AG20443 (cell line): ENCODE data around the gene C11orf21.

Experiments
- DNase-seq: peaks from one replicate; pipeline ENCODE4 v3.0.0; 2012; ENCODE audit warnings: low spot score, mixed read lengths

C11orf21 gene

DNA sequence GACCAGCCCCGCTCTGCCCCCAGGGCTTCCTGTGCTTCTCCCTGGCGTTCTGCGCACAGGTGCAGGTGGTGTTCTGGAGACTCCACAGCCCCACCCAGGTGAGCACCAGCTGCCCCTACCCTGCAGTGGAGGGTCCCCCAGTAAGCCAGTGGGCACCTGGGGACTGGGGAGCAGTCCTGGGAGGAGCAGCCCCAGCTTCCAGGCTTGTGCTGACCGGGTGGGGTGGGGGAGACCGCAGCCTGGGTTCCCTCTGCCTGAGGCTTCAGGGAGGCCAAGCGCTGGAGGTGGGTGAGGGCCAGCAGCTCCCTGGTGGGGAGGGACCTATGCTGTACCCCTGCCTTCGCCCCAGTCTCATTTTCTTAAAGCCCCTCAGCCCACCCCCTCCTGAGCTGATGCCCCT is 7.0 kb upstream of the C11orf21 start:
- no peak for DNase-seq

DNA sequence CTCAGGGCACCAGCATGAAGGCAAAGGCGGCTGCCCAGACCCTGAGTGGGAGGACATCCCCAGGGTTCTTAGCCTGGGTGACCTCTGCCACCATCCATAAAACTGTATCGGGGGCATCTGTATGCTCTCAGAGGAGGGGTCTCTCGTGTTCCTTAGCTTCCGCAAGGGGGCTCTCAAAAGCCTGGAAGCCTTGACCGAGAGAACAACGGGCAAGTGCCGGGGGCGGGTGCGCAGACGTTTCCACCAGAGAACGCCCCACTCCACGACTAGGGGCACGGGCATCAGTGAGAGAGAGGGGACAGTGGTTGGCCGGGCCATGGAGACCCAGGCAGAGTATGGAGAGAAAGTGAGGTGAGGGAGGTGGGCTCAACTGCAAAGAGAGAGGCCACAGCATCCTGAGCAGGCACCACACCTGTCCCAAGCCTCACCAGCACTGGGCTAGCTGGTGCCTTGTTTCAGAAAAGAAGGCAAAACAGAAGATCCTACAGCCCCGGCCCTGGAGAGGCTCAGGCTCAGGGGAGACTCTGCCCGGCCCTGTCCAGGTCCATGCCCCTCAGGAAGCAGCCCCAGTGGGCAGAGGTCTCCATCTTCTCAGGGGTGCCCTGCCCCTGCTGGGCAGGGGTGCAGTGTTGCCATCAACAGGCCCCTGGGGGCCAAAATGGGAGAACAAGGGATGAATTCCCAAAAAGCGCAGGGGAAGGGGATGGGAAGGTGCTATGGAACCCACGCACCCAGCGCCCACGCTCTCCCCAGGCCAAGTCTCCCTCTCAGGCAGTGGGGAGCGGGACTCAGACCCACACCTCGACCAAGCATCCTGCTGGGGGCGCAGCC is 6.0 kb upstream of the C11orf21 start:
- no peak for DNase-seq

DNA sequence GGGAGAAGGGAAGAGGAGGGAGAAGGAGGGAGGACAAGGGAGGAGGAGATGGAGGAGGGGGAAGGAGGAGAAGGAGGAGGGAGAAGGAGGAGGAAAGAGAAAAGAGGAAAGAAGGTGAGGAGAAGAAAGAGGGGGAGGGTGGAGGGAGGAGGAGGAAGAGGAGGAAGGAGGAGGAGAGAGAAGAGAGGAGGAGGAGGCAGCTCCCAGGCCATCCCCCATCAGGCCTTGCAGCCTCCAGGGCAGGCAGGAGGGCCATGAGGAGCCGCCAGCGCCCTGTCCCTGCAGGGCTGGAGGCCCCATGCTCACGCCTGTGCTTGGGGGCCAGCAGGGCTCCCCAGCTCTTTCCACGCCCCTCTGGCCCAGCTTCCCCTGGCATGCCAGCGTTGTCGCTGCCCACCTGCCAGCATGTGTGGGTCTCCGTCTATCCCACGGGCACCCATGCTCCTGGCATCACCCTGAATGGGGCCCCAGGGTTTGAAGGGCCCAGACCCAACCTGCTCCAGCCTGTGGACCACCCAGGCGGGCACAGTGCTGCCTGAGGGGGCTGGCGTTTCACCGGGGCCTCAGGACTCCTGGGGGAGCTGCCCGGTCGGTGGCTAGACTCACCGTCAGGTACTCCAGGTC is 5.3 kb upstream of the C11orf21 start:
- peak; percentile 49 for DNase-seq

DNA sequence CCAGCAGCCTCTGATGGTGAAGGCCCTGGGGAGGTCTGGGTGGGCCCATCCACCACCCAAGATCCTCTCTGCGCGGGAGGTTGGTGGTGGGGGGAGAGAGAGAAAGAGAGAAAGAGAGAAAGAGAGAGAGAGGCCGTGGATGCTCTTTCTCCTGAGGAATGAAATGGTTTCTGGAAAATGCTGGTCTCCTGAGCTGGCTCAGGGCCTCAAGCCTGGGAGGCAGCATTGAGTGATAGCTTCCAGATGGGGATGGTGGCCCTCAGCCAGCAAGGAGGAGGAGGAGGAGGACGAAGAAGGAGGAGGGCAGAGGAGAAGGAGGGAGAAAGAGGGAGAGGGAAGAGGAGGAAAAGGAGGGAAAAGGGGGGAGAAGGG is 4.7 kb upstream of the C11orf21 start:
- peak; percentile 79 for DNase-seq

DNA sequence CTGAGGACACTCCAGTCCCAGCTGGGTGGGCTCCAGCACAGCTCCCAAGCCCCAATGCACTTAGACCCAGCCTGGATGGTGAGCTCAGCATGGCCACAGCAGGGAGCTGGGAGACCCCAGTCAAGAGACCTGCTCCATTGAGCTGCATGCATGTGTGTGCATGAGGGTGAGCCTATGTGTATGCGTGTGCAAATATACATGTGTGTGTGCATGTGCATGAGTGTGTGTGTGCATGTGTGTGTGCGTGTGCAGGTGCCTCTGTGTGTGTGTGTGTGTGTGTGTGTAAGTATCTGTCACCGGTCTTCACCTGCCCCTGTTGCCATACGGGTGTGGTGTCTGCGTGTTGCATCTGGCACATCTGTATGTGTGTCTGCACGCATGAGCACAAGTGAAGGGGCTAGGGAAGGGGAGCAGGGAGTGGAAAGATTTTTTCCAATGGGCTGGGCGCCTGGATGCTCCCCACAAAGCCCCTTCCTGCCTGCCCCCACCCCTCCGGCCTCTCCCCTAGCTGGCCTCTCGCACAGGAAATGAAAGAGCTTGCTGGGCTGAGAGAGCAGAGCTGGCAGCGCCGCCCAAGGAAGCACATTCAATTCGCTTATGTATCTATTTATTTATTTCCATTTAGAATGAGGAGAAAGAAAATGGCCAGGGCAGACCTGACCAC is 4.2 kb upstream of the C11orf21 start:
- no peak for DNase-seq

DNA sequence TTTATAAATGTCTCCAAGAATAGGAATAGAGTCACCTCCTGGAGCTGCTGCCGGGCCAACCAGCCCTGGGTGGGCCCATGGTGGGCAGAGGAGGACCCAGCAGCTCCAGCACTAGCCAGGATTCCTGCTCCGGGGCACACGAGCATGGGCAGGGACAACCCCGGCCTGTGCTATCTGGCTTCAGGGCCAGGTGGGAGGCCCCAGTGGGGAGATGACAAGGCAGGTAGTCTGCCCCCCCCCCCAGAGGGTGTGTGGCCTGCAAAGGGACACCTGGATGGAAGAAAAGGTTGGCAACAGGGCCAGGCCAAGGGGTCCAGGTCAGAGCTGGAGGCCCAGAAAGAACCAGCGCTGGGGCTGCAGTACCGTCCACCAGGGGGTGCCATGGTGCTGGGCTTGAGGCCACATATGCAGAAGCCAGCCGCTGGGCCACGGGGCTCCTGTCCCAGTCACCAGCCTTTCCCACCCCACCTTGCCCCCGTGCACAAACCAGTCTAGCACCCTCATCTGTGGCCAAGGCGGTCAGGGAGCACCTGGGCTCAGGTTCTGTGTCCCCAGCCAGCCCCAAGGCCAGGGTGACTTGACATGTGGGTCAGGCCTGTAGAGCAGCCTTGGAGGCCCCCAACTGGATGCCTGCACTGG is 3.5 kb upstream of the C11orf21 start:
- peak; percentile 86 for DNase-seq

DNA sequence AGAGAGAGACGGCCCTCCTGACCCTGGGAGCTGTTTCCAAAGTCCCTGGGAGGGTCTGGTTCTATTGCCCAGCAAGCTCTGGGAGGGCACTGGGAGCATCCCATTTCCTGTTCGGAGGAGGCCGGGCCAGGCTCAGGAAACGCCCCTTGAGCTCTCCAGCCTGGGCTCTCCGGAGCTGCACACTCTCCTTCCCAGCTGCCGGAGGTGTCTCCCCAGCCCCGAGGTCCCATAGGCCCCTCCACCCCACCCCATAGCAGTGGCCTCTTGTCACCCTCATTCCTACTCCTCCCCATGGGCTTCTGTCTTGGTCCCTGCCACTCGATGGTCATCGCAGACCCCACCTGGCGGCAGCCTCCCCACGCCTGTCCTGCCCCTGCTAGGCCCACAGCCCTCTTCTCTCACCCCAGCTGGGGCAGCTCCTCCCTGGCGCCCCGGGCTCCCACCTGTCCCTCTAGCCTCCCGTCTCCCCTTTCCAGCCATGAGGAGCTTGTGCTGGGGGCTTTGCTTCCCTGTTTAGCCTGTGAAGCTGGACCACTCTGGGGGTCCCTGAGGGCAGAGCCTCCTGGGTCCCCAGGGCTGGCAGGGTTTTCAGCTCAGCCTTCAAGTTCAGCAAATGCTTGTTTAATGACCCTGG is 2.9 kb upstream of the C11orf21 start:
- no peak for DNase-seq

DNA sequence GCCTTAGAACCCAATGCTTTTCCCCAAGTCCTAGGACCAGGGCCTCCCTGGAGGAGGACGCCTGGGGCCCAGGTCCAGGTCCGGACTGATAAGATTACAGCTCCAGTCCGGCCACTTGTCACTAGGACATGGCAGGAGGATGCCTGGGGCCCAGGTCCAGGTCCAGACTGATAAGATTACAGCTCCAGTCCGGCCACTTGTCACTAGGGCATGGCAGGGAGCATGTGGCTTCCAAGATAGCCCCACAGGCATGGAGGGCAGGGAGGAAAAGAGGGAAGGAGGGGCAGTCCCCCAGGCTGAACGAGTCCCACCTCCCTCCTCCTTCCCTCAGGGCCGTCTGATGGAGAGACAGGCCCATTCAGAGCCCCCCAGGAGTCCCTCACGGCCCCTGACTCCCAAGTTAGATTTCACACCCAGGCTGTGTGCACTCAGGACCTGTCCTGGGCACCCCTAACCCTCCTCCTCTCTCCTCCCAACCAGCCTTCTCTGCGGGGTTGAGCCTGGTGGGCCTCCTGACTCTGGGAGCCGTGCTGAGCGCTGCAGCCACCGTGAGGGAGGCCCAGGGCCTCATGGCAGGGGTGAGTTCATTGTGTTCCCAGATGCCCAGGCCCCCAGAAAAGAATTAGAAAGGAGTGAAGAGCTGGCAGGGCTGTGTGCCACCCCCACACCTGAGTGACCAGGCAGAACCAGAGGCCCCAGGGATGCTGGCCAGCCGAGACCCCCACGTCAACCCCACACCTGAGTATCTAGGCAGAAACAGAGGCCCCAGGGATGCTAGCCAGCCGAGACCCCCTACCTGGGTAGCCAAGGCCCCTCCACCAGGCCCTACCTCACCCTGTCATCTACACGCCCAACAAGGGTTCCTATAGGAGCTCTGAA is 2.1 kb upstream of the C11orf21 start:
- no peak for DNase-seq

DNA sequence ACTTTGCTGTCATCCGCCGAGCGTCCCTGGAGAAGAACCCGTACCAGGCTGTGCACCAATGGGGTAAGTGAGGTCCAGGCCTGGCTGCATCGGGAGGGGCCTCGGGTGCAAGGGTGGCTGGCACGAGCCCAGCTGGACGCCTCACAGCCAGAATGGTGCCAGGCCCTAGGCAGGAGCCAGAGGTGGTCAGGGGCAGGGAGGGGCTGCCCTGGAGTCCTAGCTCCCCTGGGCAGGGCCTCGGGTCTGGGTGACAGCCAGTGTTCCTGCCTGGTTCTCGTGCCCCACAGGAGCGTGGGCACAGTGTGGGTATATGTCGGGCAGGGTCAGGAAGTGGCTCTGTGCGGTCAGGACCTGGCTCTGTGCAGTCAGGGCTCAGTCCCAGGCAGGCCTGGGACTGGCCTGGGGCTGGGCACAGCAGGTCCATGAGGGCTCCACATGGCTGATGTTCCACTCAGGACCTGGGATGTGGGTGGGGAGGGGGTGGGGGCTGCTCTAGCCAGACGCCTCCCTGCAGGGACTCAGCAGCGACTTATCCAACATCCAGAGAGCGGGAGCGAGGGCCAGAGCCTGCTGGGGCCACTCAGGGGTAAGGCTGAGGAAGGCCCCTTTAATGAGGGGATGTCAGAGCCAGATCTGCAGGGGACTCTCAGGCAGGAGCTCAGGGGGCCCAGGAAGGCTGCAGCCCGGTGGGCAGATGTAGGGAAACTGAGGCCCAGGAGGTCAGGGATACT is 1.3 kb upstream of the C11orf21 start:
- no peak for DNase-seq

DNA sequence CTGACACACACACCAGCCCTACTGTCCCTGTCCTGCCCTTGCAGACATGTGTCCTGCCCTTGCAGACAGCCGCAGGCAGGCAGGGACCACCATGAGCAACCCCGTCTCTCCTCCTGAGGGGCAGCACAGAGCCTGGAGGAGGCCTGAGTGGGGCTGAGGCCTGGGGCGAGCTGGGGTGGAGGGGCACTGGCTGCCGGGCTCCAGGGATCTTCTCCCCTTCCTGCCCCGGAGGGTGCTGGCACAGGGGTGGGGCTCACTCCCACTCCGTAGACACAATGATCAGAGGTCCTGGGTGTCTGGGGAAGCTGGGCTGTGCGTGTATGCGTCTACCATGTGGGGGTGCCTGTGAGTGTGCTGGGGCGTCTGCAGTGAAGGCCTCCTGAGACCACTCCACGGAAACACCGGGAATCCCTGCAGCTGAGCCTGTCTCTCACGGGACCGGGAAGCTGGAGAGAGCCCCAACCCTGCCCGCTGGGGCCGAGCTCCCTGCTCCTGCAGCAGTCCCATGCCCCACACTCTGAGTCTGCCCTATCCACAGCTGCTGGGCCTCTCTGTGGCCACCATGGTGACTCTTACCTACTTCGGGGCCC is 683 bp upstream of the C11orf21 start:
- DNase-seq = no peak

DNA sequence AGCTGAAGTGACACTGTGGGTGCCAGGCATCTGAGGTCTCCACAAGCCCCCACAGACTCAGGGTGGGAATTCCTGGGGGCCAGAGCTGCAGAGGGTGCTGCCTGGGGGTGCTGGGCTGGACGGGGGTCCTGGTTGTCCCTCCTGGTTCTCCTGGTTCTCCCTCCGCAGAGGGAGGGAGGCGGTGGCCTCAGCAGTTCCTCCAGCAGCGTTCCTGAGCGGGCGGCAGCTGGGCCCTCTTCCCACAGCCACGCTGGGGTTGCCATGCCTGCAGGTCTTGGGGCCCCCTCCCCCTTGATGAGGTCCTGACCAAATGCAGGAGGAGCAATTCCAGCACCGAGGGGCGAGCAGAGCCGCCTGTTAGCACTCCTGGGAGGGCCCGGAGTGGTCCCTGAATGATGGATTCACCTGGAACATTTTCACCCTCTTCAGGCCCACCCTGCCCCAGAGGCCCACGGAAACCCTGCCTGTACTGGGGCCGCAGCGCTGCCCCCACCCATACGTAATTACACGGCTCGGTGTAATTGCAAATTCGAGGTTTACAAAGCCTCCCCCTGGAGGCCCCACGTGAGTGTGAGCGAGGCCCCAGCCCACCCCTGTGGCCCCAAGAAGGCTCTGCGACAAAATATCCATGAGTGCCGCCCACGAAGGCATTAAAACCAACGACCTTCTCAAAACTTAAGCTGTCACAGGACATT is 635 bp downstream of the C11orf21 start:
- DNase-seq = no peak

DNA sequence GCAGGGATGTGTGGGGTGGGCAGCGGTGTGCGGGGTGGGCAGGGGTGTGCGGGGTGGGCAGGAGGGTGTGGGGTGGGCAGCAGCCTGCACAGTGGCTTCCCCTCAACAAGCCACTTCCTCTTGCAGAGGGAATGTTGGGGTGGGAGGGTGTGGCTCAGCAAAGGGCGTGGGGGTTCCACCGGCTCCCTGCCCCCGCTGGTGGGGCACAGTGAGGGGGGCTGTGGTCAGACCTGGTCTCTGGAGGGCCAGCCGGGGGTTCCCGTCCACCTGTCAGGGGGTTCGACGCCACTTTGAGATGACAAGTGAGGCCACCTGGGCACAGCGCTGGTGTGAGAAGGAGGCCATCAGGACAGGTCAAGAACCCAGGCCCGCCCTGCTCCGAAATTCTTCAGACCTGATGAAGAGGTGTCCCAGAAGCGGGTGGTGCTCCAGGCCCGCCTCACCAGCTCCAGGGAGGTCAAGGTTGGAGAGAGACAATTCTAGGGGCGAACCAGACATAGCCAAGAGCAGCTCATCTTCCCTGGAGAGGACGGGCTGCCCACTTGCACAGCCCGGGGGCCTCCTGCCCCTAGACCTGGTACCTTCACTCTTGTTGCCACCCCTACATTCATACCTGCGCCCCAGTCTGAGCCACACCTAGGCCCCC is 1.3 kb downstream of the C11orf21 start:
- DNase-seq = no peak

DNA sequence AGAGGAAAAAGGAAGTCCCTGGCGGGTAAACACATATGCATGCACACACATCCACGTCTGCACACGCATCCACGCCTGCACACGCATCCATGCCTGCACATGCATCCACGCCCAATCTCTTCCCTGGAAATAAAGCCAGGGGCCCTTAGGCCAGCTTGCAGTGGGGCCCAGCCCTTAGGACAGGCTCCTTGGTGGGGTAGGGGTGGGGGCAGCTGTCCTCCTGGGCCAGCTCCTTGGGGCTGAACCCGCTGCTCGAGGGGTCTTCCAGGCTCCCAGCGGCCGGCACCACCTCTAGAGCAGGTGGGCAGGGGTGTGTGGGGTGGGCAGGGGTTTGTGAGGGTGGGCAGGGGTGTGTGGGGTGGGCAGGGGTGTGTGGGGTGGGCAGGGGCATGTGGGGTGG is 1.9 kb downstream of the C11orf21 start:
- no peak for DNase-seq

DNA sequence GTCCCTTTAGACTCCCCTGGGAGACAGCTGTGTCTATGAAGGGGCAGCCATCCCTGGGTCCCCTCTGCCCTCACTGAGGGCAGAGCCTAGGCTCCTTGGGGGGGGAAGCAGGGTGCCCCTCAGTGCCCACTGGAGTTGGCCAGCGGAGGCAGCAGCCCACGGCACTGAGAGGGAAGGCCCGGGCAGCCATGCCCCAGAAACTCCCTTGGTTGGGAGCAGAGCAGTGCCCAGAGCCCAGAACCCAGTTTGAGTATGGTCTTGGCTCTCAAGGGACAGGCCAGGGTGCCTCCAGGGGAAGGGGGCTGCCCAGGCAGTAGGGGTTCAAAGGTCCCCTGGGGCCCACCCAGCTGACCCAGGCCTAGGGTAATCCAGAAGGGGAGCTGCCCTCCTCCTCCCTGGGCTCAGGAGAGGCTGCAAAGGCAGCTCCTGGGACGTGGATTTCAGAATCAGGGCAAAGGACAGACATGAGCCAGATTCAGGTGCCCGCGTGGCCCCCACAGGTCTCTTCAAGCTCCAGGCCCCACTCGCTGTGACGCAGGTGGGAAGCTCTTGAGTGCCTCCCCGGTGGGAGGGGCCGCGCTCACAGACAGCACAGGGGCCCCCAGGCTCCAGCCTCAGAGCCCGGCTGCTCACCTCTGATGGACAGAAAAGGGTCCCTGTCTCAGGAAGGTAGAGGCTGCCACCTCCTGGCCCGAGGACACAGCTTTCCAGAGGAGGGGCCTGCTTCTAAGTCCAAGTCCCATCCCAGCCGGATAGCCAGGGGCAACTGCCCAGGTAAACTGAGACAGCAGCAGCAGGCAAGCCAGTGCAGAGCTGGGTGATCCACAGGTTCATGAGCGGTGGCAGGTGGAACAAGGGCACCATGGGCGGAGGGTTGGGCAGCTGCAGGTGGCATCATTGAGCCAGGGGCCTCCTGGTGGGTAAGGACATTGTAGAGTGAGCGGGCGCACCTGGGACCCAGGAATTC is 2.6 kb downstream of the C11orf21 start:
- DNase-seq = no peak

DNA sequence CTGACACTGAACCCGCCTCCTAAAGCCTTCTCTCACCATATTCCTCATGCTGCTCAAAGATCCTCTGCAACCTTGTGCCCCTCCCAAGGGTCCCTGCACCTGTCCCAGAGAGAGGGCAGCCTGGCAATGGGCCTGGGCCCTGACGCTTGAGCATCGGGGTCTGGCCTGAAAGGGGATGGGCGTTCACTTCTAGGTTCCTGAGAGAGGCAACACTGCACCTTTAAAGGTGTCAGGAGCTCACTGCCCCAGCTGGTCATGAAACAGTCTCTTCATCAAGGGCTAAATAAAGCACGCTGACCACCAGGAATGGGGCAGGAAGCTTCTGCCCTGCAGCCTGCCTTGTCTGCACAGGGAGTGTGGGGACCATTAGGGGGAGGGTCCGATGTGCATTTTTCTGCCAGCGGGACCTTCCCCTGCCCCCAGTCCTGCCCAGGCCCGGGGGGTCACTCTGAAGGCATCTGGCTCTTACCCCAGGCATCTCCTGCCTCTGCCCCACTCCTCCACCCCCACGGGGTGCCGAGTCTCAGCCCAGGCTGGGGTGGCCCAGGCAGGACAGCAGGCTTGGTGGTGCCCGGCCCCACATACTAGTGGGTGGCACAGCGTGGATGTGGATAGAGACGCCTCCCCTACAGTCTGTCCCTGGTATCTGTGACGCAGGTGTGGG is 3.5 kb downstream of the C11orf21 start:
- DNase-seq = no peak

DNA sequence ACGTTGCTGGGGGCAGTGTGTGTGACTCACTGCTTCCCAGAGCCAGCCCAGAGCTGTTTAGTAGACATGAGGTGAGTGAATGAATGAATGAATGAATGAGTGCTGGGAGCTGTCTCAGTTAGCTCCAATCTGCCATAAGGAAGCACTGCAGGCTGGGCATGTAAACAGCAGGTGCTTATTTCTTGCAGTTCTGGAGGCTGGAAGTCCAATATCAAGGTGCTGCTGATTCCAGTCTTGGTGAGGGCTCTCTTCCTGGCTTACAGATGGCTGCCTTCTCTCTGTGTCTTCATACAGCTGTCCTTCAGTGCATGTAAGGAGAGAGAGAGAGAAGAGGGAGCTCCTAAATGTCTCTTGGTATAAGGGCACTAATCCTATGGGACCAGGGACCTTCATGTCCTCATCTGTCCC is 4.1 kb downstream of the C11orf21 start:
- no peak for DNase-seq

DNA sequence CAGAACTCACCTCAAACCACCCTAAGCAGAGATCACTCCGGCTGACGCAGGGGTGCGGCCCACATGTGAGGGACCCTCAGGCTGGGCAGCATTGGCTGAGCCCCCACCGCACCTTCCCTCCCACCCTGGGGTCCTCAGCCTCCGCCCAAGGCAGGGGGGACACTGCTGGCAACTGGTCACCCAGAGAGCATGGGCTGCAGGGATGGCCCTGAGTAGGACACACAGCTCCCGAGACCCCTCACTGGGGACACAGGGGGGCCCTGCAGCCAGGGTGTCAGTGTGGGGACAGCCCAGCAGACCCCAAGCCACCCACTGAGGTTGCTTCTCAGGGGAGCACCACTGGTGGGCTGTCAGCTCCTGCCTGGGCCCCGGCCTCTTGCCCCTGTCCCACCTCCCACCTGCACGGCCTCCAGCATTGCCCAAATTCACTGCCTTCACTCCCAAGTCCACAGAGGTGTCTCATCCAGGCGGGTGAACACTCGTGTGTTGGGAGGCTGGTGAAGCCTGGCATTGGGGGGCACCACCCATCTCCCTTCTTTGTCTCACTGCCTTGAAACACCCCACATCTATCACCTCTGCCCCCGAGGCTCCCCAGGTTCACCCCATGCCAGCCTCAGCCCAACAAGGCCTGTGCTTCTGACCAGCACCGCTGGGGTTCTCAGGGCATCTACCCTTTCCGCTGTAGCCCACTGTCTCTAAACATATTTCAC is 4.7 kb downstream of the C11orf21 start:
- DNase-seq = no peak
